ENCODE measurements around the gene IL22RA1. TPM values are rescaled to one million over a fixed set of nuclear protein-coding genes. Genes with fewer than 3 reads are reported as not detected.

IL22RA1 gene
- total RNA-seq, 4 donors from 2014 or later: 34.7 to 53.1 (median 45.9) TPM

DNA sequence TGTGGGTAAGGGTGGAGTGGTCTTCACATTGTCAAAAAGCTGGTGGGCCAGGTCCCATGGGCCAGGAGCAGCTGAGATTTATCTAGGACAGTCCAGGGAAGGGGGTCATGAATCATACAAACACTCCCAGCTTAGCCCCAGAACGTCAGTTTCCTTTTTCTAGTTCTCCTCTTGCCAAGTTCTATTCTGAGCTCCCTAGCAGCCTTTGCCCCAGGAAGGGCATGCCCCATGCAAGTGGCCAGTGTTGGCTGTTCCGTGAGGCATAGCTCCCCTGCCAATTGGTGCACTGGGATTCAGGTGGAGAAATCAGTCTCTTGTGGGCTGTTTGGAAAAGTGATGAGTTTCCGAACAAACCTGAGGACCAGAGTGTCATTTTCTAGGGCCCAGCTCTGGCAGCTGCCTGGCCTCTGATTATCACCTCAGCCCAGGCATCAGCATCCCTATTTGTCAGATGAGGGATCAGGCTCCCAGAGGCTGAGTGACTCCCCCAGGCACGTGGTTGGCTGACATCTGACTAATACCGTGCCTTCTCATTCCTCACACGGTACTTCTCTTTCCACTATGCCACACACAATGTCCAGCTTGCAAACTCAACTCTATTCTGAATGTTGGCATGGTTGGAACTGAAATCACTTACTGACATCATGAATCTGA is 16.8 kb downstream of the IL22RA1 start:
- intact Hi-C loops (cut with DNase I; ENCODE audit: low total_unique reads): no loop called here
- no peak overlapping the region for H3K4me3 ChIP-seq (ENCODE audit: low read depth, poor library complexity, severe bottlenecking)
- no peak for TF ChIP-seq POLR2A (IDR thresholded peaks at IDR 0.05)
- TF ChIP-seq, protein P1, sequence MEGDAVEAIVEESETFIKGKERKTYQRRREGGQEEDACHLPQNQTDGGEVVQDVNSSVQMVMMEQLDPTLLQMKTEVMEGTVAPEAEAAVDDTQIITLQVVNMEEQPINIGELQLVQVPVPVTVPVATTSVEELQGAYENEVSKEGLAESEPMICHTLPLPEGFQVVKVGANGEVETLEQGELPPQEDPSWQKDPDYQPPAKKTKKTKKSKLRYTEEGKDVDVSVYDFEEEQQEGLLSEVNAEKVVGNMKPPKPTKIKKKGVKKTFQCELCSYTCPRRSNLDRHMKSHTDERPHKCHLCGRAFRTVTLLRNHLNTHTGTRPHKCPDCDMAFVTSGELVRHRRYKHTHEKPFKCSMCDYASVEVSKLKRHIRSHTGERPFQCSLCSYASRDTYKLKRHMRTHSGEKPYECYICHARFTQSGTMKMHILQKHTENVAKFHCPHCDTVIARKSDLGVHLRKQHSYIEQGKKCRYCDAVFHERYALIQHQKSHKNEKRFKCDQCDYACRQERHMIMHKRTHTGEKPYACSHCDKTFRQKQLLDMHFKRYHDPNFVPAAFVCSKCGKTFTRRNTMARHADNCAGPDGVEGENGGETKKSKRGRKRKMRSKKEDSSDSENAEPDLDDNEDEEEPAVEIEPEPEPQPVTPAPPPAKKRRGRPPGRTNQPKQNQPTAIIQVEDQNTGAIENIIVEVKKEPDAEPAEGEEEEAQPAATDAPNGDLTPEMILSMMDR (IDR thresholded peaks at IDR 0.05): no peak
- WGBS, 2 donors: 47 to 59% methylated on average over 6 of the region's 6 CpGs
- no peak for DNase-seq (ENCODE audit: low spot score in 2 of 2)

DNA sequence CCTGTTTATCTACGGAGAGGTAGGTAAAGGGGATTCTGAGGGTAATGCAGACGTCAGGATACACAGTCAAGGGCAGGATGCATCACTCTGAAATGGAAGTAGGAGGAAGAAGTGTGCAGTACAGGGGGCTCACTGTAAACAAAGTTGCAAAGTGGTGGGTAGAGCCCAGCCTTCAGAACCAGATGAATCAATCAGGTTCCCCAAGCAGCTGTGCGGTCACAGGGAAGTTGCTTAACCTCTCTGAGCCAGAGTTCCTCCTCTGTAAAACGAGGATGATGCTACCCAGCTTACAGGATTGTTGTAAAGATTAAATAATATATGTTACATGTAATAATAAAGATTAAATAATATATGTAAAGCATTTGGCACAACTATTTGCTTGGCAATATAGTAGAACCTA is 17.5 kb downstream of the IL22RA1 start:
- no peak for TF ChIP-seq POLR2A (IDR thresholded peaks at IDR 0.05)
- TF ChIP-seq, protein P1 (IDR thresholded peaks at IDR 0.05): no peak
- intact Hi-C loops (cut with DNase I; ENCODE audit: low total_unique reads): no loop called here
- 76 to 80% methylated on average over 4 of the region's 4 CpGs for WGBS, 2 donors
- H3K4me3 ChIP-seq (ENCODE audit: low read depth, poor library complexity, severe bottlenecking): no peak overlapping the region
- no peak for DNase-seq (ENCODE audit: low spot score in 2 of 2)

DNA sequence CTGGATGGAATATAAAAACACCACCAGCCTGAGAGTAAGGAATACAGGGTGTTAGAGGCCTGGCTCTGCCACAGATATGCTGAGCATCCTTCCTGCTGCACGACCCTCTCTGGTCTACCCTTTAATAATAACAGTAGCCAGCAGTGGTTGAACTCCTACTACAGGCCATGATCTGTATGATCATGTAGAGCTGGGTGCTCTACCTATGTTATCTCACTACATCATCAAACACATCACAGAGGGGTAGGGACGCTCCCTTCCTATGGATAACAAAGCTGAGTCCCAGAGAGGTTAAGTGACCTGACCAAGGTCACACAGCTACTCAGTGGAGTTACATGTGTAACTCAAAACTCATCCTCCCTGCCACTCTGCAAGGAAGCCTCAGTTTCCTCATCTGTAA is 18.0 kb downstream of the IL22RA1 start:
- DNase-seq (ENCODE audit: low spot score in 2 of 2): no peak
- intact Hi-C loops (cut with DNase I; ENCODE audit: low total_unique reads): no loop called here
- H3K4me3 ChIP-seq (ENCODE audit: low read depth, poor library complexity, severe bottlenecking): no peak overlapping the region
- 75 to 95% methylated on average over 2 of the region's 2 CpGs for WGBS, 2 donors
- TF ChIP-seq, protein P1 (IDR thresholded peaks at IDR 0.05): no peak
- no peak for TF ChIP-seq POLR2A (IDR thresholded peaks at IDR 0.05)

DNA sequence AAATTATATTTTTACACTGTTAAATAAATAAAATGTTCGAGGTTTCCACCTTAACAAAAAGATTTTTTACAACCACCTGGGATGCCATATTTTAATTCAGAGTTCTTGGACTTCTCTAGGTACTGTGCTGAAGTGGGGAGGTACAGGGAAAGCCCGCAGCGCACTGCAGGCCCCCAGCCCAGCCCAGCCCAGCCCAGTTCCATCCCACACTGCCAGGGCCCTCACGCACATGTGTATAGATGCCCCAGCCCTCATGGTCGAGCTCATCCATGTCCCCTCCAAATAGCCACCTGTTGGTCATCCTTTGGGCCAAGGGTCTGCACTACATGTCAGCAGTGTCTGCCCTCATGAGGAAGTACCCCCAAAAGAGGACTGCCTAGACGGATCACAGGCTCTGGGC is 19.3 kb downstream of the IL22RA1 start:
- TF ChIP-seq POLR2A (IDR thresholded peaks at IDR 0.05): no peak
- TF ChIP-seq, protein P1 (IDR thresholded peaks at IDR 0.05): no peak
- 77 to 89% methylated on average over 6 of the region's 6 CpGs for WGBS, 2 donors
- DNase-seq (ENCODE audit: low spot score in 2 of 2): no peak
- H3K4me3 ChIP-seq (ENCODE audit: low read depth, poor library complexity, severe bottlenecking): no peak overlapping the region
- intact Hi-C loops (cut with DNase I; ENCODE audit: low total_unique reads): no loop called here

DNA sequence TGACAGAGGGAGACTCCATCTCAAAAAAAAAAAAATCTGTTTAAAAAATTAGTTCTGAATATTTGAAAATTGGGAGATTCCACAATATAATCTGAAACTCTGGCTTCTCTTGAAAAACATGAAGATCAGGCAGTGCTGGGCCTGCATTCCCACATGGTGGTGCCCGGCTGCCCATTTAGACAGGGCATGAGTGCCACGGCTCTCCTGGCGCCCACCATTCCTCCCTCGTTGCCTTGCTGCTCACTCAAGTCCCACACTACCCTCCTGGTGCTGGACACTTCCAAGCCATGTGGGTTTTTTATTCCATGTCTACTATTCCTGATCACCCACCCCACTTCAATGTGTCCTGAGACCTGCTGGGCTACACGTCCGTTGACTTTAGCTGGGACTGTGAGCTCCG is 20.2 kb downstream of the IL22RA1 start:
- intact Hi-C loops (cut with DNase I; ENCODE audit: low total_unique reads): no loop called here
- no peak for TF ChIP-seq POLR2A (IDR thresholded peaks at IDR 0.05)
- TF ChIP-seq, protein P1 (IDR thresholded peaks at IDR 0.05): no peak
- WGBS, 2 donors: 92 to 95% methylated on average over 7 of the region's 7 CpGs
- no peak for DNase-seq (ENCODE audit: low spot score in 2 of 2)
- H3K4me3 ChIP-seq (ENCODE audit: low read depth, poor library complexity, severe bottlenecking): no peak overlapping the region

DNA sequence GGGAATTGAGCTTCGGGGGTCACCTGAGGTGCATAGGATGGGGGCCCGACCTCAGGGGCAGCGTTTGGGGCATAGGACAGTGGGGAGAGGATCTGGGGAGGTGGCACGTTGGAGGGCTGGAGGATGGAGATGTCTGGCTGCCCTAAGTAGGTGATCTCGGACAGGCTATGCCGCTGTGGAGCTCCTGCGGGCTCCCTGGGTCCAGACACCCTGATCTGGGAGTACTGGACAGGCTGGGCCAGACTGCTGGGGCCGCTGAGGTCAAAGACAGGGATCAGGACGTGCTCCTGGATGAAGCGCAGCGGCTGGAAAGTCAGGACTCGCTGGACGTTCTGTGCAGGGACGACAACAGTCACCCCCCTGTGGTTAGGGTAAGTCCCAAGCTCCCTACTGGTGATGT is 21.5 kb downstream of the IL22RA1 start:
- H3K4me3 ChIP-seq (ENCODE audit: low read depth, poor library complexity, severe bottlenecking): no peak overlapping the region
- WGBS, 2 donors: 89 to 91% methylated on average over 14 of the region's 14 CpGs
- TF ChIP-seq, protein P1 (IDR thresholded peaks at IDR 0.05): no peak
- TF ChIP-seq POLR2A (IDR thresholded peaks at IDR 0.05): no peak
- intact Hi-C loops (cut with DNase I; ENCODE audit: low total_unique reads): no loop called here
- no peak for DNase-seq (ENCODE audit: low spot score in 2 of 2)

Data from lower leg skin (tissue), 4 donors.